IPS-18c (cell line): Measurements from ENCODE around the gene STEAP2.
"Not testable (repeated sequence)": the region's sequence is repeated elsewhere in the genome, so short reads cannot be mapped to it uniquely, and the experiment has no call there.

Source experiments
- H3K4me3 ChIP-seq: 2 replicates; pipeline ENCODE4 v1.7.0; 2013; ENCODE audit warnings: low read depth, mild to moderate bottlenecking, low read length, moderate library complexity; ENCODE audit not compliant: insufficient read depth
- H3K9me3 ChIP-seq: one replicate; pipeline ENCODE4 v1.6.1; 2013; ENCODE audit warnings: mild to moderate bottlenecking, low read length, moderate library complexity; ENCODE audit not compliant: control insufficient read depth, insufficient read depth

STEAP2 gene

DNA sequence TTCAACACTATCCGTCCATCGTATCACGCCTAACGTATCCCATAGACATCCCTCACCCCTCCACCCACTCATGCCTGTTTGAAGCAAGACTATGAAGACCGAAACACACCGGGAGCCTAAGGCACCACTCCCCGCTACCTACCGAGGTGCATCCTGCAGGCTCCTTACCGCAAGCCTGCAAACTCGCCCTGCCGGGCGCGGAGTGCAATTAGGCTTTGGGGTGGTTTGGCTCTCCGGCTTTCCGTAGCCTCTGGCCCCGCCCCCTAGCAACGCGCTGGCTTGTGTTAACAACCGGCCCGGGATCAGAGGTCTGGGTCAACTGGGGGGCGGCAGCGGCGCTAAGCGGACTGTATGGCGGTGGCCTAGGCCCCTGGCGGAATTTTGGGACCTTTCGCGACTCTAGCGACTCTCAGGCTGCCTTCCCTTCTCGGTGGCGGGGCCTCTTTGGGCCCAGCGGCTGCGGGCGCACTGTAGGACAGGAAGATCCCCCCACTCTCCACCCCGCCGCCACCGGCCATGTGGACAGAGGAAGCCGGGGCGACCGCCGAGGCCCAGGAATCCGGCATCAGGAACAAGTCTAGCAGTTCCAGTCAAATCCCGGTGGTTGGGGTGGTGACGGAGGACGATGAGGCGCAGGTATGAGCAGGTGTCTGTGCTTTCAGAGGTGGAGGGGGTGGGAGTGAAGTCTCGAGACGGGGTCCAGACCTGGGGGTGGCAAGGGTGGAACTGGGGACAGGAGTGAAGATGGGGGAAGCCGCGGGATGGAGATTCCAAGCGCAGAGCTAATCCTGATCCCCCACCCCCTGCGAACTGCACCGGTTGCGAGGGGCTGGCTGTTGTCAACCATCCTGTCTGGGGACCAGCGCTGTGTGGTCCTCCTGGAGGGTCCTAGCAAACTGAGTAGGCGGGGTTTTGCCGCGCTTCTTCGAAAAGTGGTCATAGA, 33.6 kb downstream of the STEAP2 start, which contains the start of gene CFAP69:
TSS of gene CFAP69 (plus strand) at position 266 of the 943 bp plus-strand sequence. CDS start at position 517, 251 bp downstream.
- Histone ChIP-seq H3K4me3 (peak within 1 kb of the TSS; percentile 95), H3K9me3 (no peaks in the 10 kb centered on the region)

DNA sequence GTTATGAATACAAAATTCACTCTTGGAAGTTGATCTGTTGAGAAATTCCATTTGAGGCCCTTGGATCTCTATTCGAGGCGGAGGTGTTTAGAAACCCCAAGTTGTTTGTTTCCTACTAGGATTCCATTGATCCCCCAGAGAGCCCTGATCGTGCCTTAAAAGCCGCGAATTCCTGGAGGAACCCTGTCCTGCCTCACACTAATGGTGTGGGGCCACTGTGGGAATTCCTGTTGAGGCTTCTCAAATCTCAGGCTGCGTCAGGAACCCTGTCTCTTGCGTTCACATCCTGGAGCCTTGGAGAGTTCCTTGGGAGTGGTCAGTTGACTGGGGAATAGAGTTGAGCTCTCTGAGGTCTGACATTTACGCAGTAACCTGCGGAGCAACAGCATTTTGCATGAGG, 34.6 kb downstream of the STEAP2 start:
- peak overlapping the region; percentile 95; the same call in 1 of the 2 replicates for H3K4me3 ChIP-seq
- no peaks in the 10 kb centered on the region for H3K9me3 ChIP-seq

DNA sequence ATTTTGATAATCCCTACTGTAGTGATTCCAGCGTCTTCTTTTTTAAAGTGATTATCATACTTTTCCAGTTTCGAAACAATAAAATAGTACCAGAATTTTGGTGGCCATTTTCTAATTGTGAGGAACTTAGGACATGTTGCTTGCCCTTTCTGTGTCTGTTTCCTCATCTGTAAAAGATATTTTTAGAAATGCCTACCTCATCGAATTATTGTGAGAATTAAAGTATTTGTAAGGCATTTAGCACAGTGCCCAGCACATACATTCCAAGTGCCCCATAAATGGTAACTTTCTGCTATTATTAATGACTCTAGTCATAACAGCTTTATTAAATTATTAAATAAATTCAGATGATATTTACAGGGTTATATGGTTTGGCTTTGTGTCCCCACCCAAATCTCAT, 37.2 kb downstream of the STEAP2 start:
- H3K4me3 ChIP-seq: no peak overlapping the region
- H3K9me3 ChIP-seq: no peaks in the 10 kb centered on the region

- H3K4me3 ChIP-seq: no peak overlapping the region
These were observed 39.2 kb downstream of the STEAP2 start for GRCh38 chr7:90250601-90251303.

GRCh38 chr7:90251304-90251635, 39.7 kb downstream of the STEAP2 start:
- no peak overlapping the region for H3K4me3 ChIP-seq
- no peaks in the 10 kb centered on the region for H3K9me3 ChIP-seq

More at GRCh38 chr7:90250601-90251303, 39.2 kb downstream of the STEAP2 start:
- no peaks in the 10 kb centered on the region for H3K9me3 ChIP-seq

- not testable (repeated sequence) for H3K9me3 ChIP-seq, H3K4me3 ChIP-seq
These were observed 44.5 kb downstream of the STEAP2 start for GRCh38 chr7:90256011-90256410.

- no peak overlapping the region for H3K4me3 ChIP-seq
- no peaks in the 10 kb centered on the region for H3K9me3 ChIP-seq
These were observed 45.2 kb downstream of the STEAP2 start for GRCh38 chr7:90256778-90257177.

- H3K9me3 ChIP-seq: no peaks in the 10 kb centered on the region
- H3K4me3 ChIP-seq: no peak overlapping the region
These were observed 49.9 kb downstream of the STEAP2 start for GRCh38 chr7:90261441-90261840.

DNA sequence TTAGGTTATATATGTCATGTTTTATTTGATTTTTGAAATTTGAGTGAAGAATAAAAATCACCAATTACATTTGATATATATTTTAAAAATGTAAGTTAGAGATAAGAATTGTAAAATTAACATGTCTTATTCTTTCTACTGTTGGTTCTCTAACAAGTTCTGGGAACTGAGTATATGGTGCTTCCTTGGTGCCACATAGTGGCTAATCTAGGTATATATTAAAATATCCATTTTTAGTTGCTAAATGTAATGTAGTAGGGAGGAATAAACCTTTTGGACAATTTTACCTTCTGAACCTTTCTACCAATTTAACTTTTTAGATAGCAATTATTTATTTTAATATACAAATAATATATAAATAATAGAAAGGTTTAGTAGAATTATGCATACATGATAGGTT, 50.9 kb downstream of the STEAP2 start:
- Histone ChIP-seq H3K4me3 (no peak overlapping the region), H3K9me3 (no peaks in the 10 kb centered on the region)

DNA sequence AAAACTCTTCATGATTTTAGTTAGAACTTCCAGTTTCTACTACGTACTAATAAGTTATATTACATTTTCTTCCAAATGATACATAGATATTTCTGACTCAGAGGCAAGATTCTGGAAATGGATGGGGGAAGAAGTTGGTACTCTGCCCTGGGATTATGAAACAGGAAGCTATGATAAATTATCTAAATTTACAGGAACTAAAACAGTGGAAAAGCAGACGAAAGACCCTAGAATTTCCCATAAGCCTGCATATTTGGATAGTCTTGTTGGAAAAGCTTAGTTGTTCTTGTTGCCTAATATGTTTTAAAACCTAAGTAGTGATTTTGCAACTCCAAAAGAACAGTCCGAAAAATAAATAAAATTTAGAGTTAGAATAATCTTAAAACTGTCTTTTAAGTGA, 55.3 kb downstream of the STEAP2 start:
- Histone ChIP-seq H3K4me3 (no peak overlapping the region), H3K9me3 (no peaks in the 10 kb centered on the region)

DNA sequence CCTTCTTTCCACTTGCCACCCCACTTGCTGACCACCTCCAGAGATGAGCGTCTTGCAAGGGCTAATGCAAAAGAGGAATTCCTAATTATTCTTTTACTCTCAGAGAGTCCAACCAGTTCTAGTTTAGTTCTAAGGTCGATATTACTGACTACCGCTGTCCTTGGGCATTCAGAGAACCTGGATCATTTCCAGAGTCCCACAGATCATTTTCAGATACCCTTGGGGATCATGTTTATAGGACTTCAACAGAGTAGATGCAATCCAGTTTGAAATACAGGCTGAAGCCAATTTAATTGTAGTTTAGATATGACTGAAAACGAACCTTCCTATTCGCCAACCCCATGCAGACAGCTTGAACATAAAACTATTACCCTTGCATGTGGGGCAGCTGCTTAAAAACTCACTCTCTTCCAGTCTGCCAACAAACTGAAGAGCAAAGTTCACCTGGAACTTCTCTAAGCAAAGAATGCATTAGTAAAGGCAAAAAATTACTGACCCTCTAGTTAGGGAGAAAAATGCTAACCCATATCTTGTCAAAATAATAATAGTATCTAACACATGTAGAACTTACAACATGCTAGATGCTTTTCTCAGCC, 55.8 kb downstream of the STEAP2 start:
- H3K9me3 ChIP-seq: no peaks in the 10 kb centered on the region
- H3K4me3 ChIP-seq: no peak overlapping the region

- Histone ChIP-seq H3K9me3 (no peaks in the 10 kb centered on the region), H3K4me3 (no peak overlapping the region)
These were observed 57.6 kb downstream of the STEAP2 start for GRCh38 chr7:90269163-90269562.

DNA sequence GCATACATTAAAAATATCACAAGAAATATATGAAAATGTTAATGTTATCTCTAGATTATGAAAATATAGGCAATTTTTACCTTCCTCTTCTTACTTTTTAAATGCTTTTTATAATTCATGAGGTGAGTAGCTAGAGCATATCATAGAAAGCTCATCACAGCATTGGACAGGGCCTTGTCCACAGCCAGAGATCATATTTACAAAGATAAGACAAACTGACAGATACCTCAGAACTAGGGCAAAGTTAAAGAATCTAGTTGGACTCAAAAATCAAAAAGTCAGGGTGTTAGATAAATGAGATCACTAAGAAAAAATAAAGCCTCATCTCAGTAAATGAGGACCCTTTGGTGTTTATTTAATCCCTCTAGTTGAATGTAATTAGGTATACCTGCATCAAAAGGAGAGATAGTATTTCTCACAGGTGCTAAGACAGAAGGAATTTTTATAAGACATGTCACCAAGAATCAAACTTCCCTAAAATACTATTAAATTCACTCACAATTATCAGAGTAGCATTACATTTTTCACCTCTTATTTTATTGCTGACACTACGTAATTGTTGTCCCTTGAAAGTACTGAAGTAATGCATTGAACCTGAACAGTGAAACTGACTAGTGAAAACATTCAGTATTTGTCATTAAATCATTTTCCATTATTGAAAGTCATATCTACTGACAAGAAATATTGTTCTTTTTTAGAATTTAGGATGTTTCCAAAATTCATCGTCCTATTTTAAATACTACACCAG, 59.1 kb downstream of the STEAP2 start:
- Histone ChIP-seq H3K9me3 (no peaks in the 10 kb centered on the region), H3K4me3 (no peak overlapping the region)

- no peaks in the 10 kb centered on the region for H3K9me3 ChIP-seq
- no peak overlapping the region for H3K4me3 ChIP-seq
These were observed 60.2 kb downstream of the STEAP2 start for GRCh38 chr7:90271753-90272152.

GRCh38 chr7:90272242-90272641, 60.7 kb downstream of the STEAP2 start:
- H3K9me3 ChIP-seq: no peaks in the 10 kb centered on the region
- H3K4me3 ChIP-seq: no peak overlapping the region

GRCh38 chr7:90274161-90274560, 62.6 kb downstream of the STEAP2 start:
- no peaks in the 10 kb centered on the region for H3K9me3 ChIP-seq

DNA sequence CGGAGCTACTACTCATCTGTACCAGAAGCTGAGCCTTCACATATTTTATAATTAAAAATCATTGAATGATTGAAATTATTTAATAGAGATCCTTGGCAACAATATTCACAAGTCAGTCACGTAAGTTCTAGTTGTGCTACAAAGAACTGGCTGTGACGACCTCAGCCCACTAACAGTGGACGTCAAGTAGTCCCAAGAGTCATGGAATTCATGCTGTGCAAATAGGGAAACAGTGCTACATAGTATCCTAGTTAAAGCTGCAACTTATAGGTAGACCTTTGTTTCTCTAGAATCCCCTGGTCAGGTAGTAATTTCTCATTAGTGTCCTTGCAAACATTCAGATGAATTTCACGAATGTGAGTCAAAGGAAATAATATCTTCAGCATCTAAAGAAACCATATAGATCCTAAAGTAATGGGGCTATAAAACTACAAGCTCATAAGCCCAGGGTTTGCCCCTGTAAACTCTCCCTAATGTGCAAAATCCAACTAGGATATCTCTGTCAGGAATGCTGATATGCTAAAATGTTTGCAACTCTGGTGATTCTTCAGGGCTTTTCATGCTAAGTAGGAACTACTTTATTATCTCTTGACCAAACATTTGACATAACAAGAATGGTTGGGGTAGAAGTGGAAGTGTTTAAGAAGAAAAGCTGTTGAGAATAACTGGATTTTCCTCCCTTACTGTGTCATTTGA, 64.6 kb downstream of the STEAP2 start:
- Histone ChIP-seq H3K4me3 (no peak overlapping the region), H3K9me3 (no peaks in the 10 kb centered on the region)

More at GRCh38 chr7:90274161-90274560, 62.6 kb downstream of the STEAP2 start:
- H3K4me3 ChIP-seq: no peak overlapping the region
